Stimulated activated CD8-positive, alpha-beta memory T cell treated with anti-CD3 and anti-CD28 coated beads, Interleukin-15, amount 100 ng/mL, for 24 hours (primary cell): ENCODE results near the gene PRKCA.
A peak's percentile ranks its signal among the peaks of the same experiment; 100 is the strongest.
"Not testable (repeated sequence)": the region's sequence is repeated elsewhere in the genome, so short reads cannot be mapped to it uniquely, and the experiment has no call there.

ENCODE experiments used
- DNase-seq: peaks from one replicate; pipeline ENCODE4 v3.0.0-alpha.2; 2020; ENCODE audit warnings: low read depth

The PRKCA gene

DNA sequence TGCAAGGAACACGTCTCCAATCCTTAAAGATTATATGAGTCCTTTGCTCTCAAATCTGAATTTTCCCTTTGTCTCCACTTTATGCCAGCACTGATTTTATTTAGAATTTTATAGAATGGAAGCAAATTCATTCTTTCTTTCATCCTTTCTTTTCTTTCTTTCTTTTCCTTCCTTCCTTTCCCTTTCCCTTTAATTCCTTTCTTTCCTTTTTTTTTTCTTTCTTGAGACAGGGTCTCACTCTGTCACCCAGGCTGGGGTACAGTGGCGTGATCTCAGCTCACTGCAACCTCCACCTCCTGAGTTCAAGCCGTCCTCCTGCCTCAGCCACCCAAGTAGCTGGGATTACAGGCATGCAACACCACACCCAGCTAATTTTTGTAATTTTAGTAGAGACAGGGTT is 187.2 kb downstream of the PRKCA start:
- not testable (repeated sequence) for DNase-seq

DNA sequence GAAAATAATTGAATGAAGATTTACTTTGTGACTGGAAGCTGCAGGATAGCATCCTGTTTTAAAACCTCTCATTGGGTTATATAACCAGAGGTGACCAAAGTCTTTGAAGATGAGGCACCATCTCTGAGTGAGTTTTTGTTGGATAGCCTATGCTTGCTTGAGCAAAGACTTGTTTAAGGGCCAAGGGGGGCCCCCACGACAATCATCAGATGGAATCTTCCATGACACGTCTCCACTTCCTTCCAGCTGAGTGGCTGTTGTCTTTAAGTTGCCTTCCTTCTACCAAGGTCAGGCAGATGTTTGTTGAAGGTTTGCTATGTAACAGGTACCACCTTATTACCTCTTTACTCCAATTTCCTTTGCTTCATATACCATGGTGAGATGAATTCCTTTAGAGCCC is 188.8 kb downstream of the PRKCA start:
- no peak for DNase-seq

DNA sequence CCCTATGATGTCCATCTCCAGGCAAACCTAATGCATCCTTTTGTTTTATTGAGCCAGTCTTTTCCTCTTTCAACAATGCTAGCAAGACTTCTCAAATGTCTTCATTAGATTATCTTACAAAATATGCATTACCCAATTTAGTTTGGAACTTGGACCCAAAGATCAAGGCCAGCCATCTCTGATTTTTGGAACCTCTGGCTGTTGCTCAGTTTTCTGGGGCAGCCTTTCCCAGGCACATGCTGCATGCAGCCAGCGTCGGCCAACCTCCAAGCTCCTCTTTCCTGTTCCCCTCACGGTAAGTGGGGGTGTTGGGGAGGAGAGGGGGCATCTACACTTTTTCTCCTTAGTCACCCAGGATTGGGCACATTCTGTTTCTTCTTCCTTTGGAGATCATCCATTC is 189.3 kb downstream of the PRKCA start:
- no peak for DNase-seq

DNA sequence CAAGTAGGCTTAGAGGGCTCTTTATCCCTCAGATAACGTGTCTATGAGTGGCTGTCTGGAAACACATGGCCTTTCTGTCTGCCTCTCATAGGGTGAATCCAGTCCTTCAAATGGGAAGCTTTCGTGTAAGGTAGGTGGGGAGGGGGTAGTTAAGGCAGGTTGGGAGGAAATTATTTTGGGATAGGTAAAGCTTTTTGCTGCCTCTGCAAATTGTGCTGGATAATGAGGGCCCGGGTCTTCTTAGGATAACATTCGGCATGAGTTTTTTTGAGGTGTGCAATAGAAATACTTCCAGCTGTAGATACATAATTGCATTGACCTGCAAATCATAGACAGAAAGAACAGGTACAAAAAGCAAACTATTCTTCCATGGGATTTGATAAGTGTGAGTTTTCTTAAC is 189.7 kb downstream of the PRKCA start:
- no peak for DNase-seq

DNA sequence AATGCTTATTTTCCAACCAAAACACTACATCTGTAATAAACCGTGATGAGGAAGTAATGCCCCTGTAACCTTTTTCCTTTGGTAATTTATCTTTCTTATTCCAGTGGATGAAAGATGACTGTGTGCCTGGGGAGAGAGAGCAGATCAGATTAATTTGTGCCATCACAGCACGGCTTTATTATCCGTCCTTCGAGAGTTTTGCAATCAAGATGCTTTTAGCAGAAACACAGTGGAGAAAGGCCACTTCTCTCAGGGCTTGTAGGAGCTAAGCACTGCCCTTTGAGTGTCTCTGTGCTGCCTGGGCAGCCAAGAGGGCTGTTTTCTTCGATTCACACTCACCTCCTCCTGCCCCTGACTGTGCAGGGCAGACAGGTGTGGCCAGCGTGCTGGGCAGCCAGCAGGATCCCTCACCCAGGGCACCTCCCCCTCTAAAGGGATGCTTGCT is 190.2 kb downstream of the PRKCA start:
- no peak for DNase-seq

DNA sequence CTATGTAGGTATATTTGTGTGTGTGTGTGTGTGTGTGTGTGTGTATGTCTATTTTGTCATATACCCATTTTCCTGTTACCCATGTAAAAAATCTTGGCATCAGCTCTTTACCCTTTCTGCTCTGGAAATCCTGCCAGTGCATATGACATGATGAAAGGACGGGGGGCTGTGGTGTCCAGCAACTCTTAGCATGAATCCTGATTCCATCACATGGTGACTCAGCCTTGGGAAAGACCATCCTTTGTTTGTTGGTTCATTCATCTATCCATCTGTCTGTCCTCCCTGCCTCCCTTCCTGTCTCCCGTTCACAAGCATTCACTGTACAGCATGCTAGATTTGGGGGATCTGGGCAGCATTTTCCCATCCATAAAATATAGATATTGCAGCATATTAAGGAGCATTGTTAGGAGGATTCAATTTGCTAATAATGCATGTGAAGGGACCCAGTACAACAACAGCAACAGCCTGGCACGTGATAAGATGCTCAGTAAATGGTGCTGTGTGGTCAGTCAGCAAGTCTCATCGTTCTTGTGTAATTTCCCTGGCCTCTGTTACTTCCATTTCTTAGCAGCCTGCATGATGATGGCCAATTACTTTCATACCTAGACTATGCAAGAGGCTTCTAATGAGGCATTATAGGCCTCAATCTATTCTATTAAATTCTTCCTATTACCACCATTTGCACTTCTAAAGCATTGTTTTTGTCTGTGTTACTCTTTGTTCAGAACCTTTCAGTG is 191.0 kb downstream of the PRKCA start:
- DNase-seq: no peak

DNA sequence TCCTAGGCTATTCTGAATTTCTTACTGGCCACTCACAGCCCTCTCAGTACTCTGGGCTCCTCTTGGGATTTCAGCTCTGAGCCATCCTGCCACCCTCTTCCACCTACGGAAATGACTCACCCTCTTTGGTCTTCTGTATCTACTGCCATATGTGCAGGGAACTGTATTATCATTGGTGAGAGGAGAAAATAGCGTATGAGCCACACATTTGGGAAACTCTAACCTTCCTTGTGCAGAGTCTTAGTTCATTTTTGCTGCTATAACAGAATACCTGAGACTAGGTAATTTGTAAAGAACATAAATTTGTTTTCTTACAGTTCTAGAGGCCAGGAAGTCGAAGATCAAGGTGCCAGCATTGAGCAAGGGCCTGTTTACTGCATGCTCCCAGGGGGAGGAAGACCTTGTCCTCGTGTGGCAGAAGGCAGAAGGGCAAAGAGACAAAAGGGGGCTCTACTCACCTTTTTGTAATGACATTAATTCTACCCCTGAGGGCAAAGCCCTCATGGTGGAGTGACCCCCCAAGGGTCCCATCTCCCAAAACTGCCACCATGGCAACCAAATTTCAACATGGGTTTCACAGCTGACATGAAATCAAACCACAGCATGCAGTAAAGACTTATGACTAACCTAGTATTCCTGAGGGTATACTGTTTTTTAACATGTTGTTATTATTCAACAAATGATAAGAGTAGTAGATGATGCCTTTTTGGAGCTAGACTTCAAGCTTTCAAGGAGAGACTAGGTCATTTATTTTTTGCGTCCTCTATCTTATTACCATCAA is 191.8 kb downstream of the PRKCA start:
- DNase-seq: no peak

DNA sequence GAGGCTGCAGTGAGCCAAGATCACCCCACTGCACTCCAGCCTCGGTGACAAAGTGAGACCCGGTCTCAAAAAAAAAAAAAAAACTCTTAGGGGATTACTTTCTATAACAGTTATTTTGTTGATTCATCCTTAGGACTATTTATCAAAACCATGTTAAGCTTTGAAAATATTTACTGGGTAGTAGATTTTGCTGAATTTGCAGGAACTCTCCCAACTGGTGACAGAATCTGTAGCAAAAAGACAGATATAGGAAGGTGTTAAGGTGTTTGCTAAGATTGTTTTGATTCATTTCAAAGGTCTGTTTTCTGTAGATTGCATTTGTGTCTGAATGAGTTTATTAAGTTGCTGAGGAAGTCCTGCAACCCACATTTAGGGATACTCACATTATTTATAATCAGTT is 192.6 kb downstream of the PRKCA start:
- no peak for DNase-seq

DNA sequence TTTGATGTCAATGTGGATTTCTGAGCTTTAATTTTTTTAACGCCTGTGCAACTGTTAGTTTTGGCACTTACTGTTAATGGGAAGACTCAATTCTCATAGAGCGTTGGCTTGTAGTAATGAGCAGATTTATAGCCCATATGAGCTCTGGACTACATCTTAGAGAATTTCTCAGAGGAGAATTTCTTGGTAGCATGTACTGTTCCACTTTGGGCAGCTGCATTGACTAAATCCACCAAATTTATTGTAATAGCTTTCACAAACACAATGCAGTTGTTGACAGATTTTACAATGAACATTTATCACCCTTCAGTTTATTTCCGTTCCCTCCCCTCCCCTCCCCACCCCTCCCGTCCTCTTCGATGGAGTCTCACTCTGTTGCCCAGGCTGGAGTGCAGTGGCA is 193.9 kb downstream of the PRKCA start:
- no peak for DNase-seq

DNA sequence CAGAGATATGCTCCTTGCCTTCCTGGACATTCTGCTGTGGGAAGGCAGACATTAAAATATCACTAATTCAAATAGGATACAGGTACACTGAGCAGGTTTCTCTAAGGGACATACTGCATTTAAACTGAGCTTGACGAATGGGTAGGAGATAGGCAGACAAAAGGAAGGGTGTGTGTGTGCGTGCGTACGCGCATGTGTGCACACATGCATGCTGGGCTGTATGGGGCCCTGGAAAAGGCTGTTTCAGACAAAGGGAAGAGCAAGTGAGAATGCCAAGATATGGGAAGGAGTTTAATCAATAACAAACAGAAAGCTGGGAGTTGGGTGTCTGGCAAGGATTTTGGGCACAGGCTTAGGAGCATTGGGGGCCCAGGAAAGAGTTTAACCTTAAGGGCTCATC is 196.2 kb downstream of the PRKCA start:
- no peak for DNase-seq

DNA sequence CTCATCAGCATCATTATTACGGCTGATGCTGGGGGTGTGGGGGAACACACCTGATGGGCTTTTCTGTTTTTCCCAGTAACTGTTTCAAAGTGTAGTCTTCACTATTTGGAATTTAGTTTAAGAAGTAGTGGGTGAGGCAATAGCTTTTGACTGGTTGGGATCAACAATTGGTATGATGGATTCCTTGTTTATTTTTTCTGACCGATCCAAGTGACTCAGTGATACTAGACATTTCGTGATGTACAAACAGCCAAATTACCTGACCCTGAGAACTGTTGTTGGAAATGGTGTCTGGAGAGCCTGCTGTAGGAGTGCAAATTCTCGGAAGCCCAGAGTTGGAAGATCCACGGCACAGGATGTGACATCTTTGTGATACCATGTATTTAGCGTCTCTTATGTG is 204.2 kb downstream of the PRKCA start:
- no peak for DNase-seq

DNA sequence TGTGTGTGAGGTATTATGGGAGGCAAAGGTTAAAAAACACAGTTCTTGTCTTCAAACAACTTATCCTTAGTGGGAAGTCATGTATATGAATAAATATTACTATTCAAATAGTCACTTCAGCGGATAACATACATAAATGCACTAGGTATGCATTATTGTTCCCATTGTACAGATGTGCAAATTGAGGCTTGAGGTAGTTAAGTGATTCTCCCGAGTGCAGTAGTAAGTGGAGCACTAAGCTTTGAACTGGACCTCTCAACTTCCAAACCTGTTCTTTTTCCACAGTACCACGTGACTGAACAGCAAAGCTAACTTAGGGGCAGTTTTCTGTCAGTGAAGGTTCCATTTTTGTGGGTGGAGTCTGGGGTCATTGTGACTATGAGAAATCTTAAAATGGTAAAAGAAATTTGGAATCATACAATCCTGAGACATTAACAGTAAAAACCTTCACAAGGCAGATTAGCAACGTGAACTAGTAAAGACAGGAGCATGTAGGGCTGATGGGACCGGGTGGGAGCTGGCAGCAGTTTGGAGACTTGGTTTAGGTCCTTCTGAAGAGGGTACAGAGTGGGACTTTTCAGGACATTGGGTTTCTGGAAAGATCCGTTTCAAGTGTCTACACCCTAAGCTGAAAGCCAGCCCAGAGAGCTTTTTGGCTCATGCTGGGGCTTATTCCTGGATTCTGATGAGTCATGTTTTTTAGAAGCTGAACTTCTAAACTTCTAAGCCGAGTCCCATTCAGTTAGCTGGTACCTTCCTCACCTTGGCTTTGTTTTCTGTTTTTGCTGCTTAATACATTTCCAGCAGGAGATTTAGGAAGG is 204.9 kb downstream of the PRKCA start:
- DNase-seq: no peak

DNA sequence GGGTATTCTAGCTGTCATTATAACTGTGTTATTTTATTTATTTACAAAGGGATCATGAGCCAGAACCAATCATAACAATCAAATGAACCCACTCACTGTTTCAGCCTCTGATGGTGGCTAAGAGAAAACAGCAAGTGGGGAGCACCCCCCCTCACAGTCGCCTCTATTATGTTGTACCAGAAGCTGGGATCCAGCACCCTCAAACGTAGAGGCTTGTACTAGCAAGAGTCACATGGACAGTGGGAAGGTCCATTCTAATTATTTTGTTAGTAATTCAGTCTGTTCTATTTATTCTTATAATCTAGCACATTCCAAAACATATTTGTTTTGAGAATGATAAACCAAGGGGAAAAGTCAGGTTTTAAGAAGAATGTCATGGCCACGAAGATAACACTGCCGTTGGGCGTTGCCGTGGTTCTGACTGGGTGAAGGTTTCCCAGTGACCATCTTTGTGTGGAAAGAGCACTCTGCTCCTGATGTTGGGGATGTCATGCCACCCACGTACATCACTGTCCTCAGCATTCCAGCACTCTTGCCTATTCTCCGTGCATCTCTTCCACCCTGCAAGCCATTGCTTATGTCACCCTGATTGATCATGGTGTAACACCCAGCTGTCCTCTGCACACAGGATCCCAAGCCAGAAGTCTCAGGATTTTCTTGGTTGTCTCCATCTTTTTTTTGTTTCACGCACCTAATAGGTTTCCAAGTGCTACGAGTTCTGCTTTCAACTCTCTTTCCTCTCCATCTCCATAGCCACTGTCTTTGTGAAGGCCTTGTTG is 205.8 kb downstream of the PRKCA start:
- DNase-seq: no peak

DNA sequence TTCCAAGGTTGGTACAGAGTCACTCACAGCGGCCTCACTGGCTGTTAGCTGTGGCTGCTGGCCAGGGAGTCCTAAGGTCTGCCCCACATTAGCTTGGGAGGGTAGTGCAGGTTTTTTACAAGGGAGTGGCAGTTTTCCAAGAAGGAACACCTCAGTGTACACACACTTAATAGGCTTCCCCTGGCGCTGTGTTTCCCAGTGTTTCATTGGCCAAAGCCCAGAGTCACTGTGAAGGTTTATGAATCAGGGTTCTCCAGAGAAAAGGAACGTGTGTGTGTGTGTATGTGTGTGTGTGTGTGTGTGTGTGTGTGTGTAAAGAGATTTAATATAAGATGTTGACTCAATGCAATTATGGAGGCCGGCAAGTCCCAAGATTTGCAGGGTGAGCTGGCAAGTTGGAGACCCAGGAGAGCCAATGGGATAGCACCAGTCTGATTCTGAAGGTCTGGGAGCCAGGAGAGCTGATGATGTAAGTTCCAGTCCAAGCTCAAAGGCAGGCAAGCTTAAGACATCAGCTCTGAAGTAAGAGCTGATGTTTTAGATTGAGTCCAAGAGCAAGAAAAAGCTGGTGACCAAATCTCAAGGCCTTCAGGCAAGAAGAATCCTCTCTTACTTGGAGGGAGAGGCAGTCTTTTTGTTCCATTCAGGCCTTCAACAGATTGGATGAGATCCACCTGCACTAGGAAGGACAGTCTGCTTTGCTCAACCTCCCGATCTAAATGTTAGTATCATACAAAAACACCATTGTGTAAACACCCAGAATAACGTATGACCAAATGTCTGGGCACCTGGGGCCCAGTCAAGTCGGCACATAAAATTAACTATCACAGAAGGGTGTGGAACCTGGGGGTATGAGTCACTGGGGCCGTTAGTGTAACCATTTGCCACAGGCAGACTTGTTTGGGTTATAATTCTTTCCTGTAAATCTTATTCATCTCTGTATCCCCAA is 206.8 kb downstream of the PRKCA start:
- DNase-seq: peak; percentile 5

DNA sequence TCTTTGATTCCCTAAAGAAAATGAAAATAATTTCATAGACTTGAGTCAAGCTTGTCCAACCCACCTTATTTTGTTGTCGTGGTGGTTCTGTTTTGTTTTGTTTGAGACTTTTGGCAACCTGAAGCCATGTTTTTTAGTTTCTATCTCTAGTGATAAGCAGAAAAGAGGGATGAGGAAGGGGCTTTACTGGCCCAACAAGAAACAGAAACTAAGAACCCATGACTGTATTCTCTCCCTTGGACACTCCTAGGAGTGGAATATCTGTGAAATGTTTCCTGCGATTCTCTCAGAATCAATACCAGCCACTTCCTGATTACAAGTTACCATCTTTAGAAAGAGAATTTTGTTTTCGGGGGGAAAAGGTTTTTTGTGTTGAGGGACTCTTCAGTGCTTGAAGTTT is 207.5 kb downstream of the PRKCA start:
- DNase-seq: no peak

DNA sequence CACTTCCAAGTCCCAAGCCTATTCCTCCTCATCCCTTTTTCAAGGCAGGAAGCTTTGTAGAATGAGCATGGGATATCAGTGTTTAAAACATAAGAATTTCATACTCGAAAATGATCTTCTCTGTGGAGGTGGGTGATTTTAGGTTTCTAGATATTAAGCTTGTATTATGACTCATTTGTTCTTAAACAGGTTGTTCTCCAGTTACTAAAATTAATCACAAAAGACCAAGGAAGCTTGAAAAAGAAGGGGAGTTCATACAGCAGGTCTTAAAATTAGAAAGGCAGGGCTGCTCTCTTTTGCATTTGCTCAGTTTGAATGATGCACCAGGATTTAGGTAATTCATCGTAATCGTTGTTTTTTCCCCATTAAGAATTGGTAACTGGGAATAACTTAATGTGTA is 208.7 kb downstream of the PRKCA start:
- DNase-seq: no peak

DNA sequence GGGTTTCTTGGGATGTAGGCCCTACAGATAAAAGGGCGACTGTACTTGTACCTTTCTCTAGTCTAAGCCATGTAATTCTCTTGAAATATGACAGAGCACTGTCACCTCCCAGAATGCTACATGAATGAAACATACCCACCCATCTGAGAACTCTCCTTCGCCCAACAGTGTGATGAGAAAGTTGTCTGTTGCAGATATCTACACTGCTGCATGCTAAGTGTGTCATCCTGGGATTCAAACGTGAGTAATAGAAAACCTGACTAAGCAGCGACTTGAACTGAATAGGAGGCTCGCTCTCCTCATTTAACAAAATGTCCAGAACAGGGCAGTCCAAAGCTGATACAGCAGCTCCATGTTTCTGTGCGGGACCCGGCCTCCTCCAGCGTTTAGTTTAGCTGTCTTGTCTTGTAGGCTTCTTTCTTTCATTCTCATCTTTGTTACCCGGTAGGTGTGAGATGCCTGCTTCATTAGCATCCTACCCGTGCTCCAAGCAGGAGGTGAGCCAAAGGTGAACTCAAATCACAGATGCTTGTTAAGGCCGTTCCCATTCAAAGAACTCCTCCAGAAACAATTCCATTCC is 211.9 kb downstream of the PRKCA start:
- no peak for DNase-seq

DNA sequence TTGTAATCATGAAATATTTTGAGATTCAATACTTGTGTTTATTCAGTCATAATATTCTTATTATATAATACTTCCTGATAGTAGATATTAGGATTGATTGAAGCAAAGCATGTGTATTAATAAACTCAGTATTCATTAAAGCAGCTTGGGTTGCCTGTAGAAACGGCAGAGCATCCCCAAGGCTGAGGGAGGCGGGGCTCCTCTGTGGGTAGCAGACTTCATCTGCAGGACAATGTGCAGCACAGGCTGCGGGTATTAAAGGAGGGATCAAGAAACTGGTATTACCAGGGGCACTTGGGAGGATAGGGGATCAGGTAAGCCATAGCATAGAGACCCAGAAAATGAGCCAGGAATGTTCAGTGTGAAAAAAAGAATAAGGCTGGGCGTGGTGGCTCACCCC is 213.6 kb downstream of the PRKCA start:
- DNase-seq: no peak

DNA sequence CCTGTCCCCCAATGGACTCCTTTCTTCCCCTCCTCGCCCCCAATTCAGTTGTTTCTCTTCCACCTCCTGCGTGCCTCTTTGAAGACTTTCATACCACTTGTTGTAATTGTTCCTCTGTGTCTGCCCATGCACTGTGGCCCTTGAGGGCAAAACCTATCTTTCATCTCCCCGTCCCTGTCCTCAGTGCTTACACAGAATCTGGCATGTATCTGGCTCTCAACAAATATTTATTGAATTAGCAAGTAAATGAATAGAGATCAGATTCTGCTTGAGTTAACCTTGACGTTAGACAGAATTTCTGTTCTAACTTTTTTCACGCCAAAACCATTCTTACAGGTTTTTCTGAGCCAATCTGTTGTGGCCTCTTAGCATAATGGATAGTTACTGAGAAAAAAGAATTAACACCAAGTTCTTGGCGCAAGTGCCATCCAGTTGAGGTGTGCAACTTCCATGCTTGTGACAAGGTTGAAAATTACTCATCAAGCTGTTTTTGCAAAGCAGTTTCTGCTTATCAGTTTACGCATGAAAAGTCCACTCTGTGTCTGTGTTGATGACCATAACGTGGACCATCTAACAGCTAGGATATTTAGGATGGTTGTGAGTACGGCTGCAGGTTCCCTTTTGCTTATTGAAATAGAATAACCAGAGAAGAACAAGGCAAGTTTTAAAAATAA is 215.1 kb downstream of the PRKCA start:
- no peak for DNase-seq

DNA sequence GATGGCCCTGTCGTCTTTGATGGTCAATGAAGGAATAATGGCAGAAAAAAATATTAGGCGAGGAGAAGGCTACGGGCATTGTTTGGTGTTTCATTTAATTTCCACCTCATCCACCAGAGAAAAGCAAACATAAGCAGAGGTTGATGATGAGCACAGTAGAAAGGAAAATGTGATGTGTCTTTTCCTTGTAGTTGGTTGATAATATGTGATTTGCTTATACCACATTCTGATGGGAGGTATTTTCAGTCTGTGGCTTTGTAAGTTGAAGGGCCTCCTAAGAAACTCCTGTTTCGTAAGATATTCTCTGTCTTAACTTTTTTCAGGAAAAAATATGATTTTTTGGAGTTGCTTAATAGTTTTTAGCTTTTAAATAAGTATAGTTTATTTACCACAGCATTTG is 215.7 kb downstream of the PRKCA start:
- no peak for DNase-seq
